ENCODE data around the gene CHRNA9. TPM values are rescaled to one million over a fixed set of nuclear protein-coding genes. Genes with fewer than 3 reads are reported as not detected.

CHRNA9 gene
- total and polyA plus RNA-seq, 2 of the 4 experiments (the other 2 are of a cell fraction): not detected

GRCh38 chr4:40292313-40292759 is 42.8 kb upstream of the CHRNA9 start:
- dilution Hi-C loops (cut with HindIII; ENCODE audit: low sequenced_read_pairs, unreplicated experiment): no loop called here
- WGBS, 2 experiments (ENCODE audit: extremely low coverage in 2 of 2, insufficient read length in 1 of 2): no CpG with 5 or more reads among the region's 2 CpGs
- ChIA-PET POLR2A (ENCODE audit: unreplicated experiment) (no interaction called here), CTCF (no interaction called here)
- no peak overlapping the region for H2BK15ac ChIP-seq (ENCODE audit: low read depth, low read length)
- no peak overlapping the region for H3K14ac ChIP-seq (replicated peaks; ENCODE audit: low read depth, low read length)
- no peak overlapping the region for H3K9ac ChIP-seq (ENCODE audit: low read depth, low read length)
- in situ Hi-C loops (cut with MboI; ENCODE audit: low sequenced_read_pairs): no loop called here
- H3K4me2 ChIP-seq (ENCODE audit: low read depth, low read length): no peak overlapping the region
- peaks cover 6% of the 10 kb centered on the region; the same call in 1 of the 2 replicates for H3K9me3 ChIP-seq (ENCODE audit: control insufficient read depth, insufficient read depth, low read length)
- no peak overlapping the region for H2BK20ac ChIP-seq (ENCODE audit: low read depth, low read length)
- no peak overlapping the region for H2AK9ac ChIP-seq (replicated peaks; ENCODE audit: low read depth, low read length, poor library complexity)
- H4K91ac ChIP-seq (ENCODE audit: insufficient read depth, low read depth, low read length): no peak overlapping the region
- H3K9me1 ChIP-seq (ENCODE audit: insufficient read depth, low read length): no peaks in the 10 kb centered on the region
- no peaks in the 10 kb centered on the region for H3K36me3 ChIP-seq (ENCODE audit: control insufficient read depth, insufficient read depth, low read length)
- peak overlapping the region; percentile 94 for H4K5ac ChIP-seq (ENCODE audit: low read depth, low read length)
- H4K20me1 ChIP-seq (ENCODE audit: insufficient read depth, low read length): no peaks in the 10 kb centered on the region
- no peak for TF ChIP-seq CHD1 (IDR thresholded peaks at IDR 0.05; ENCODE audit: low read depth, low read length)
- no peak for TF ChIP-seq MXI1 (IDR thresholded peaks at IDR 0.05; ENCODE audit: borderline replicate concordance, low read depth, low read length)
- TF ChIP-seq RAD21 (IDR thresholded peaks at IDR 0.05; ENCODE audit: low read length): no peak
- TF ChIP-seq USF2 (IDR thresholded peaks at IDR 0.05; ENCODE audit: low read depth, low read length): peak; percentile 61; the same call in 1 of the 2 replicates
- no peak for TF ChIP-seq BHLHE40 (IDR thresholded peaks at IDR 0.05; ENCODE audit: low read depth, low read length)
- TF ChIP-seq SMC3 (IDR thresholded peaks at IDR 0.05; ENCODE audit: low read depth, low read length): no peak
- TF ChIP-seq CEBPB (IDR thresholded peaks at IDR 0.05; ENCODE audit: low read depth, low read length): peak; percentile 73
- no peak for TF ChIP-seq RFX5 (IDR thresholded peaks at IDR 0.05; ENCODE audit: low read depth, low read length)
- intact Hi-C loops (cut with micrococcal nuclease): no loop called here
- H3K56ac ChIP-seq (ENCODE audit: extremely low read depth, insufficient read depth, low read length): no peak overlapping the region
- H3K4me3 ChIP-seq (ENCODE audit: insufficient read depth, low read depth, low read length): no peak overlapping the region
- H3K27ac ChIP-seq (ENCODE audit: insufficient read depth, low read length): no peak overlapping the region
- no peak overlapping the region for H2AK5ac ChIP-seq (ENCODE audit: low read depth, low read length)
- no peak overlapping the region; the same call in 1 of the 2 replicates for H3K18ac ChIP-seq (ENCODE audit: low read depth, low read length)
- peak; percentile 37; the same call in 1 of the 2 replicates for ATAC-seq (ENCODE audit: low read depth)
- H3K23ac ChIP-seq (ENCODE audit: low read depth, low read length): no peak overlapping the region; the same call in 1 of the 2 replicates
- no peak overlapping the region for H2BK120ac ChIP-seq (ENCODE audit: low read depth, low read length)
- no peaks in the 10 kb centered on the region for H3K4me1 ChIP-seq (ENCODE audit: control insufficient read depth, insufficient read depth, low read length)
- H3K4ac ChIP-seq (ENCODE audit: low read depth, low read length): 0 out of 2 replicates have a peak overlapping the region, but pooled peaks have one; percentile 4
- BruUV-seq (replicated peaks): no TSS peak
- H2BK5ac ChIP-seq (ENCODE audit: low read depth, low read length, poor library complexity, severe bottlenecking): no peak overlapping the region
- peak overlapping the region; percentile 25 to 64 for H4K8ac ChIP-seq (ENCODE audit: low read depth in 2 of 2, low read length in 2 of 2)
- DNase-seq: peak; percentile 12
- H3K27me3 ChIP-seq (ENCODE audit: control insufficient read depth, insufficient read depth, low read length): peaks cover 9% of the 10 kb centered on the region
- H2AFZ ChIP-seq (replicated peaks; ENCODE audit: low read length, poor library complexity): peak overlapping the region; percentile 40
- H3K79me1 ChIP-seq (ENCODE audit: low read depth in 1 of 2, low read length in 2 of 2): no peaks in the 10 kb centered on the region

Measured in IMR-90 (cell line).